Breast epithelium (tissue), 3 donors: ENCODE data around the gene PRXL2A.
A peak's percentile ranks its signal among the peaks of the same experiment; 100 is the strongest.

Source experiments
- POLR2AphosphoS5 ChIP-seq, 3 donors: sonication (generic); formaldehyde crosslinking; IDR thresholded peaks; one replicate each; pipeline ENCODE4 v1.6.1; 2017; ENCODE audit warnings: antibody characterized with exemption in 3 of 3
- TF ChIP-seq, protein P1 (sequence below), 3 donors: fragments of 450-650 bp; IDR thresholded peaks; one replicate each; pipeline ENCODE4 v1.5.1; 2016 to 2017; ENCODE audit warnings: antibody characterized with exemption in 3 of 3, mild to moderate bottlenecking in 3 of 3, moderate library complexity in 3 of 3

DNA sequence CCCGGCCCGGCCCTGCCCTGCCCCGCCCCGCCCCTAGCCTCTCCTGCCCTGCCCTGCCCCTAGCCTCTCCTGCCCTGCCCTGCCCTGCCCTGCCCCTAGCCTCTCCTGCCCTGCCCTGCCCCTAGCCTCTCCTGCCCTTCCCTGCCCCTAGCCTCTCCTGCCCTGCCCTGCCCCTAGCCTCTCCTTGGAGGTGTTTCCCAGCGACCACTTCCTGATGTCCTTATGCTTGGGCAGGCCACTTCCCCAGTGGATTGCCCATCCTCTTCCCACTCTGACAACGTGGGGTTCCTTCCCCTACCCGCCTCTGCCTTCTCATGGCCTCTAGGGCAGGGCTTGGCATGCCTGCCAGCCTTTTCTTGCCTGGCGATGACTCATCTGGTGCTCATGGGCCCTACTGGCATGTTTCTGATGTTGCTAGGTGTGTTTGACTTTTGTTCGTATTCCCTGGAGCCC is 21.2 kb downstream of the PRXL2A start:
- TF ChIP-seq, protein P1, sequence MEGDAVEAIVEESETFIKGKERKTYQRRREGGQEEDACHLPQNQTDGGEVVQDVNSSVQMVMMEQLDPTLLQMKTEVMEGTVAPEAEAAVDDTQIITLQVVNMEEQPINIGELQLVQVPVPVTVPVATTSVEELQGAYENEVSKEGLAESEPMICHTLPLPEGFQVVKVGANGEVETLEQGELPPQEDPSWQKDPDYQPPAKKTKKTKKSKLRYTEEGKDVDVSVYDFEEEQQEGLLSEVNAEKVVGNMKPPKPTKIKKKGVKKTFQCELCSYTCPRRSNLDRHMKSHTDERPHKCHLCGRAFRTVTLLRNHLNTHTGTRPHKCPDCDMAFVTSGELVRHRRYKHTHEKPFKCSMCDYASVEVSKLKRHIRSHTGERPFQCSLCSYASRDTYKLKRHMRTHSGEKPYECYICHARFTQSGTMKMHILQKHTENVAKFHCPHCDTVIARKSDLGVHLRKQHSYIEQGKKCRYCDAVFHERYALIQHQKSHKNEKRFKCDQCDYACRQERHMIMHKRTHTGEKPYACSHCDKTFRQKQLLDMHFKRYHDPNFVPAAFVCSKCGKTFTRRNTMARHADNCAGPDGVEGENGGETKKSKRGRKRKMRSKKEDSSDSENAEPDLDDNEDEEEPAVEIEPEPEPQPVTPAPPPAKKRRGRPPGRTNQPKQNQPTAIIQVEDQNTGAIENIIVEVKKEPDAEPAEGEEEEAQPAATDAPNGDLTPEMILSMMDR (IDR thresholded peaks at IDR 0.05): no peak
- peak in 1 of 3 donors; percentile 41 for TF ChIP-seq POLR2AphosphoS5 (IDR thresholded peaks at IDR 0.05)
